ENCODE data around the gene TRHDE. TPM values are rescaled to one million over a fixed set of nuclear protein-coding genes. Genes with fewer than 3 reads are reported as not detected.

TRHDE gene
- total RNA-seq, 1 experiment from 2014 or later = not detected

GRCh38 chr12:72434999-72435398 lies 162.8 kb downstream of the TRHDE start:
- Mint-ChIP-seq H3K27me3 (ENCODE audit: insufficient read depth, unreplicated experiment) (no peaks in the 10 kb centered on the region), H3K27ac (ENCODE audit: low read depth, unreplicated experiment) (no peak overlapping the region), H3K4me3 (ENCODE audit: unreplicated experiment) (no peak overlapping the region), H3K9me3 (ENCODE audit: unreplicated experiment) (peaks cover 7% of the 10 kb centered on the region), H3K36me3 (ENCODE audit: insufficient read depth, unreplicated experiment) (no peaks in the 10 kb centered on the region), H3K4me1 (ENCODE audit: insufficient read depth, unreplicated experiment) (no peaks in the 10 kb centered on the region)
- DNase-seq (ENCODE audit: unreplicated experiment) = no peak
- TF ChIP-seq CTCF (IDR thresholded peaks at IDR 0.05; ENCODE audit: unreplicated experiment) = no peak
- intact Hi-C loops (cut with micrococcal nuclease) = no loop called here
- POLR2A ChIA-PET = no interaction called here
- BruUV-seq (replicated peaks) = no TSS peak
- CTCF ChIA-PET = interaction anchor here (0.6 to 0.7 kb wide), 3 partner anchors 13 to 1773 kb away, joined by 3 to 4 read pairs (median 3); no protein-coding TSS in a partner anchor

GRCh38 chr12:72442217-72442616 lies 170.0 kb downstream of the TRHDE start:
- no peaks in the 10 kb centered on the region for H3K27me3 Mint-ChIP-seq (ENCODE audit: insufficient read depth, unreplicated experiment)
- H3K4me1 Mint-ChIP-seq (ENCODE audit: insufficient read depth, unreplicated experiment) = no peaks in the 10 kb centered on the region
- no peaks in the 10 kb centered on the region for H3K36me3 Mint-ChIP-seq (ENCODE audit: insufficient read depth, unreplicated experiment)
- TF ChIP-seq CTCF (IDR thresholded peaks at IDR 0.05; ENCODE audit: unreplicated experiment) = no peak
- BruUV-seq (replicated peaks) = no TSS peak
- intact Hi-C loops (cut with micrococcal nuclease) = no loop called here
- ChIA-PET POLR2A (no interaction called here), CTCF (no interaction called here)
- no peak overlapping the region for H3K4me3 Mint-ChIP-seq (ENCODE audit: unreplicated experiment)
- no peak overlapping the region for H3K27ac Mint-ChIP-seq (ENCODE audit: low read depth, unreplicated experiment)
- DNase-seq (ENCODE audit: unreplicated experiment) = no peak
- H3K9me3 Mint-ChIP-seq (ENCODE audit: unreplicated experiment) = peaks cover 14% of the 10 kb centered on the region

GRCh38 chr12:72444125-72444524 lies 172.0 kb downstream of the TRHDE start:
- CTCF ChIA-PET = no interaction called here
- BruUV-seq (replicated peaks) = no TSS peak
- no peaks in the 10 kb centered on the region for H3K36me3 Mint-ChIP-seq (ENCODE audit: insufficient read depth, unreplicated experiment)

GRCh38 chr12:72444566-72444965 lies 172.4 kb downstream of the TRHDE start:
- no TSS peak for BruUV-seq (replicated peaks)
- H3K4me3 Mint-ChIP-seq (ENCODE audit: unreplicated experiment) = no peak overlapping the region
- H3K9me3 Mint-ChIP-seq (ENCODE audit: unreplicated experiment) = peaks cover 11% of the 10 kb centered on the region
- no peaks in the 10 kb centered on the region for H3K27me3 Mint-ChIP-seq (ENCODE audit: insufficient read depth, unreplicated experiment)
- no peak for DNase-seq (ENCODE audit: unreplicated experiment)
- intact Hi-C loops (cut with micrococcal nuclease) = no loop called here
- ChIA-PET CTCF (no interaction called here), POLR2A (interaction anchor here (0.9 kb wide), 1 partner anchor 22 kb away, joined by 5 read pairs; no protein-coding TSS in a partner anchor)
- no peak for TF ChIP-seq CTCF (IDR thresholded peaks at IDR 0.05; ENCODE audit: unreplicated experiment)
- H3K4me1 Mint-ChIP-seq (ENCODE audit: insufficient read depth, unreplicated experiment) = no peaks in the 10 kb centered on the region
- H3K36me3 Mint-ChIP-seq (ENCODE audit: insufficient read depth, unreplicated experiment) = no peaks in the 10 kb centered on the region
- no peak overlapping the region for H3K27ac Mint-ChIP-seq (ENCODE audit: low read depth, unreplicated experiment)

More at GRCh38 chr12:72444125-72444524, 172.0 kb downstream of the TRHDE start:
- no peak for DNase-seq (ENCODE audit: unreplicated experiment)
- H3K4me3 Mint-ChIP-seq (ENCODE audit: unreplicated experiment) = no peak overlapping the region
- intact Hi-C loops (cut with micrococcal nuclease) = no loop called here
- no peak for TF ChIP-seq CTCF (IDR thresholded peaks at IDR 0.05; ENCODE audit: unreplicated experiment)
- POLR2A ChIA-PET = interaction anchor here (0.6 kb wide), 1 partner anchor 9 kb away, joined by 3 read pairs; no protein-coding TSS in a partner anchor
- H3K9me3 Mint-ChIP-seq (ENCODE audit: unreplicated experiment) = peaks cover 14% of the 10 kb centered on the region
- no peaks in the 10 kb centered on the region for H3K27me3 Mint-ChIP-seq (ENCODE audit: insufficient read depth, unreplicated experiment)
- H3K4me1 Mint-ChIP-seq (ENCODE audit: insufficient read depth, unreplicated experiment) = no peaks in the 10 kb centered on the region
- H3K27ac Mint-ChIP-seq (ENCODE audit: low read depth, unreplicated experiment) = no peak overlapping the region

All from MCF 10A (cell line).